Islet precursor cell (in vitro differentiated cells): ENCODE data around the gene ZC4H2.
"Not testable (repeated sequence)": the region's sequence is repeated elsewhere in the genome, so short reads cannot be mapped to it uniquely, and the experiment has no call there.

Experiments used
- DNase-seq: peaks from one replicate; pipeline ENCODE4 v3.0.0-alpha.2; 2018

The ZC4H2 gene

DNA sequence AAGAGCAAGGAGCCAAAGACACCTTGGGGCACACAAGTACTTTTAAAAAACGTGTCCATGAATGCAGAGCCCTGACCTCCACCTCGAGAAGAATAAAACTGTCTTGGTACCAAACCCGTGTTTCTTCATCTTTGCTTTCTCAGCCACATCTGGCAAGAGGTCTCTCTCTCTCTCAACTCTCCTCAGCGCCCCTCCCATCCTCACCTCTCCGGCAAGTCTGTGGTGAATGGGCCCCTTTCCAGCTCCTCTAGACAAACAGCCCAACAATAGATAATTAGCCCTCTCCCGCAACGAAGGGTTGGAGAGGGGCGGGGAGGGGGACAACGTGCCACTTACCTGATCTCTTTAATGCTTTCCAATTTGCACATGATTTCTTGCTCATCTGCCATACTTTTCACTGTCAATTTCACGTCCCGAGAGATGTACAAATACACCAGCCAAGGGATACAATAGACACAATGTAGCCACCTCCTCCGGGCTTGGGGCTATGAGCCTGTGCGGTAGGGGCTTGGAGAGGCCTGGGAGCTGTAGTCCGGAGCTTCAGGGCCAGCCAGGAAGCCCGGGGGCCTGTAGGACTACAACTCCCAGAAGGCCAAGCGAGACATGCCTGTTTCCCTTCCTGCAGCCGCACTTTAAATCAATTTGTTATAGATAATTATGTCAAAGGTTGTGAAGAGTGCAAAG lies at the start of gene ZC4H2:
Gene ZC4H2, minus strand, starts transcription at position 462 of the 684 bp plus-strand sequence. Its CDS starts 73 bp downstream, at position 389.
- DNase-seq: peak; percentile 90

- no peak for DNase-seq
These were observed 41.2 kb upstream of the ZC4H2 start for GRCh38 chrX:65017451-65017850.

GRCh38 chrX:65014230-65014629 lies 38.0 kb upstream of the ZC4H2 start:
- DNase-seq: no peak

DNA sequence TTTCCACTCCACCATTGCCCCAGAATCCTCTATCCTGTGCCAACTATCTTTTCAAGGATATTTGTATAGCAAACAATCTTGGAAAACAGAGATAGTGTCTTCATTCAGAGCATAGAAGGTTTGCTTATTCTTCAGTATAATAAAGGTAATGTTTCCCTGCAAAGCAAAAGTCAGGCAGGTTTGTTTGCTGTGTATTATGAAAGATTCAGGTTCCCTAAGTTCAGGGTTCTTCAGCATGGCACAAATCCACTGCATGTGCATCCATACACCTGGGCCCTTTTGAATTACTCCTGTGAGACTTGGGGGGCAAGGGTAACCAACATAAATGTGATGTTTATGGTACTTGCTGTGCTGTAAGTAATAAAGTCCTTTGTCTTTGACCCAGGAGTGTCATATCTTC lies 33.2 kb upstream of the ZC4H2 start:
- DNase-seq: no peak

DNA sequence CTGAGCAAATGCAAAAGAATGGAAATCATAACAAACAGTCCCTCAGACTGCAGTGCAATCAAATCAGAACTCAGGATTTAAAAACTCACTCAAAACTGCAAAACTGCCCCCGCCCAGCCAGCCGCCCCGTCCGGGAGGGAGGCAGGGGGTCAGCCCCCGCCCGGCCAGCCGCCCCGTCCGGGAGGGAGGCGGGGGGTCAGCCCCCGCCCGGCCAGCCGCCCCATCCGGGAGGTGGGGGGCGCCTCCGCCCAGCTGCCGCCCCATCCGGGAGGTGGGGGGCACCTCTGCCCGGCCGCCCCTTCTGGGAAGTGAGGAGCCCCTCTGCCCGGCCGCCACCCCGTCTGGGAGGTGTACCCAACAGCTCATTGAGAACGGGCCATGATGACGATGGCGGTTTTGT lies 26.0 kb upstream of the ZC4H2 start:
- not testable (repeated sequence) for DNase-seq

- DNase-seq: no peak
These were observed 20.6 kb upstream of the ZC4H2 start for GRCh38 chrX:64996805-64997204.

- DNase-seq: no peak
These were observed 18.0 kb upstream of the ZC4H2 start for GRCh38 chrX:64994131-64994798.

GRCh38 chrX:64977830-64978229 lies 1.6 kb upstream of the ZC4H2 start:
- DNase-seq: no peak

GRCh38 chrX:64977051-64977450 lies 801 bp upstream of the ZC4H2 start:
- no peak for DNase-seq

DNA sequence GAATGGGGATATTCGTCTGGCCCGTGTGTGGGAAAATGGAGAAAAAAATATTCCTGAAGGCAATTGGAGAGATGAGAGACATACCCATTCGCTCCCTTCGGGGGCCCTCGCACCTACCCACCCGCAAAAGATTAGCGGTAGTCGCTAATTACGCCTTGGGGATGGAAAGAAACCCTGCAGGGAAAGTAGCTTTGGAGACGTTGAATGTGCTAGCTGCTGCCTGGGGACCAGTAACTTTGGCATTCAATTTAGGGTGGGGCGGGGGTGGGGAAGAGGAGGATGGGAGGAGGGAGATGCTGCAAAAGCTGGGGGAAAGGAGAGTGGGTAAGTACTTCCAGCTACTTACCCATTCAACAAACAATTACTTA lies 407 bp upstream of the ZC4H2 start:
- DNase-seq: no peak

DNA sequence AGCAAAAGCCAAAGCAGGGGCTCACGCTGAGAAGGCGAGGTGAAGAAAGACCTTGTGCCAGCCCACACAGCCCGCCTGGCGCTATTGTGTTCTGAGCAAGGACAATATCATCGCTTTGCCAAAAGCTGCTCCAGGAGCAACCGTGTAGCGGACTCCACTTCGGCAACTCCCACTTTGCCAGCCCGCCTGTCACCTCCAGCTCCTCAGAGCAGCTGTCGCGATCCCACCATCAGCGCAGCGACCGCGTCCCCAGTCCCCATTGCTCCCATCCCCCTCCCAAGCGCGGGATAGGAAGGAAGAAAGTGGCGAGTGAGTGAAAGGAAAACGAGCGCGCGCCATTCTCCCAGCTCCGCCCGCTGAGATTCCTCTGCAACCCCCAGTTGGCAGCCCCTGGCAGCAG lies 759 bp downstream of the ZC4H2 start:
- peak; percentile 58 for DNase-seq

DNA sequence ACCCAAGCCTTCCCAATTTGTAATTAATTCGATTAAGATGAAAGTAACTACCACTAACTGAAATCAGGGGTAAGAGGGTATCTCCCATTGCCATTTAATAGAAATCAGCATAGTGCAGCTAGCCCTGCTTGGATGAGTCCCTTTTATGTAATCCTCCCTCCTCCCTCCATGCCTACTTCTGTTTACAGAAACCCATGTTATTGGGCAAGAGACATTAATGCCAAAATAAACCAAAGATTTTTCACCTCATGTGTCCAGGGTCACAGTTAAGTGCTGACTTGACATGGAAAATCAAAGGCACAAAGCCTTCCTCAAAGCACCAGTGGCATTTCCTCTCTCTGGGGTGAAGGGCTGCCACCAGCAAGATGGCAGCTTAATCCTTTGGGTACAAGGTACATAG lies 50.8 kb downstream of the ZC4H2 start:
- no peak for DNase-seq

- no peak for DNase-seq
These were observed 68.1 kb downstream of the ZC4H2 start for GRCh38 chrX:64908121-64908520.

- DNase-seq: peak; percentile 70
These were observed 81.7 kb downstream of the ZC4H2 start for GRCh38 chrX:64894454-64895038.

DNA sequence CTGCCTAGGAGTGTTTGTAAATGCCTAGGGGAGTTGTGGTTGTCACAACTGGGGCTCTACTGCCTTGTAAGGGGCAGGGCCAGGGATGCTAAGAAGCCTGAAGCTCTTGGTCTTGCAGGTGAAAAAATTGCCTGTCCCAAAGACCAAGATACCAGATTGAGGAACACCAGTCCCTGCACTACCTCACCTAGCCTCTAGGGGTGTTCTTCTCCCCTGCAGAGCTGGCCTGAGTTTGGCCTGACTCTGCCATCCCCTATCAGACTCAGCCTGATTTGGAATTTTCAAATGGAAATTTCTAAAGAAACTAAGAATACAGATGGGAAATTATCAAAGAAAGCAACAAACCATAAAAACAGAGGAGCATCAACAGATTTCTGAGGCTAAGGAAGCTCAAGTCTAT lies 90.4 kb downstream of the ZC4H2 start:
- no peak for DNase-seq

DNA sequence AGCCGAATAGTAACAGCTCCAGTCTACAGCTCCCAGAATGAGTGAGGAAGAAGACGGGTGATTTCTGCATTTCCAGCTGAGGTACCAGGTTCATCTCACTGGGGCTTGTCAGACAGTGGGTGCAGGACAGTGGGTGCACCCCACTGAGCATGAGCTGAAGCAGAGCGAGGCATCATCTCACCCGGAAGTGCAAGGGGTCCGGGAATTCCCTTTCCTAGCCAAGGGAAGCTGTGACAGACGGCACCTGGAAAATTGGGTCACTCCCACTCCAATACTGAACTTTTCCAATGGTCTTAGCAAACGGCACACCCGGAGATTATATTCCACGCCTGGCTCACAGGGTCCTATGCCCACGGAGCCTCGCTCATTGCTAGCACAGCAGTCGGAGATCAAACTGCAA lies 97.5 kb downstream of the ZC4H2 start:
- not testable (repeated sequence) for DNase-seq

- DNase-seq: no peak
These were observed 109.0 kb downstream of the ZC4H2 start for GRCh38 chrX:64867217-64867616.
